Iris pigment epithelial cell (primary cell): ENCODE data around the gene ZNF793.

Experiments used
- DNase-seq: peaks from one replicate; pipeline ENCODE4 v3.0.0-alpha.2; 2011; ENCODE audit warnings: low read depth

Gene ZNF793

GRCh38 chr19:37565370-37565669, 58.6 kb downstream of the ZNF793 start:
- no peak for DNase-seq

GRCh38 chr19:37572203-37572602, 65.5 kb downstream of the ZNF793 start:
- peak; percentile 84 for DNase-seq

GRCh38 chr19:37583340-37583739, 76.6 kb downstream of the ZNF793 start:
- DNase-seq = no peak
